Mucosa of rectum (tissue), 2 donors: Measurements from ENCODE around the gene RPA1.

ENCODE experiments used
- H3K27ac ChIP-seq, 2 donors: one replicate each; pipeline ENCODE4 v1.7.0; 2013; ENCODE audit warnings: inconsistent platforms in 2 of 2, low read depth in 2 of 2, low read length in 2 of 2
- H3K27me3 ChIP-seq, 2 donors: one replicate each; pipeline ENCODE4 v1.7.0; 2013; ENCODE audit warnings: low read length in 2 of 2; ENCODE audit not compliant: control insufficient read depth in 2 of 2, insufficient read depth in 2 of 2
- H3K36me3 ChIP-seq, 2 donors: one replicate each; pipeline ENCODE4 v1.7.0; 2013; ENCODE audit warnings: low read length in 2 of 2; ENCODE audit not compliant: control insufficient read depth in 2 of 2, insufficient read depth in 2 of 2
- H3K4me1 ChIP-seq, 2 donors: one replicate each; pipeline ENCODE4 v1.7.0; 2013; ENCODE audit warnings: low read length in 2 of 2, mild to moderate bottlenecking in 1 of 2; ENCODE audit not compliant: control insufficient read depth in 2 of 2, insufficient read depth in 2 of 2
- H3K4me3 ChIP-seq, 2 donors: one replicate each; pipeline ENCODE4 v1.7.0; 2013; ENCODE audit warnings: low read length in 2 of 2
- H3K9ac ChIP-seq, 2 donors: one replicate each; pipeline ENCODE4 v1.7.0; 2013; ENCODE audit warnings: low read length in 2 of 2, low read depth in 1 of 2, mild to moderate bottlenecking in 1 of 2
- H3K9me3 ChIP-seq, 2 donors: one replicate each; pipeline ENCODE4 v1.7.0; 2013; ENCODE audit warnings: low read length in 2 of 2; ENCODE audit not compliant: control insufficient read depth in 2 of 2
- donor health status: healthy.
- donor health status: Normal muscosa, but diverticular disease.

The RPA1 gene

GRCh38 chr17:1936766-1937165 lies 107.0 kb downstream of the RPA1 start:
- no peaks in the 10 kb centered on the region for H3K36me3 ChIP-seq
- H3K4me3 ChIP-seq, result no peak overlapping the region
- H3K27me3 ChIP-seq, result peaks cover 5 to 9% of the 10 kb centered on the region in 2 donors
- H3K9ac ChIP-seq, result no peak overlapping the region
- peaks cover 3 to 6% of the 10 kb centered on the region in 2 donors for H3K4me1 ChIP-seq
- H3K27ac ChIP-seq, result no peak overlapping the region
- H3K9me3 ChIP-seq, result no peaks in the 10 kb centered on the region

GRCh38 chr17:1937461-1937860 lies 107.7 kb downstream of the RPA1 start:
- Histone ChIP-seq H3K9me3 (no peaks in the 10 kb centered on the region), H3K4me3 (no peak overlapping the region), H3K4me1 (peaks cover 3 to 6% of the 10 kb centered on the region in 2 donors), H3K36me3 (no peaks in the 10 kb centered on the region), H3K27me3 (peaks cover 2 to 3% of the 10 kb centered on the region in 2 donors), H3K27ac (no peak overlapping the region), H3K9ac (no peak overlapping the region)

GRCh38 chr17:1939981-1940809 lies 110.4 kb downstream of the RPA1 start:
- peaks cover 0 to 3% of the 10 kb centered on the region in 2 donors for H3K27me3 ChIP-seq
- no peaks in the 10 kb centered on the region for H3K36me3 ChIP-seq
- no peak overlapping the region for H3K9ac ChIP-seq
- no peak overlapping the region for H3K27ac ChIP-seq
- H3K4me1 ChIP-seq, result peaks cover 3 to 6% of the 10 kb centered on the region in 2 donors
- no peaks in the 10 kb centered on the region for H3K9me3 ChIP-seq
- no peak overlapping the region for H3K4me3 ChIP-seq

GRCh38 chr17:1940810-1941185 lies 111.0 kb downstream of the RPA1 start:
- H3K27me3 ChIP-seq, result peaks cover 0 to 3% of the 10 kb centered on the region in 2 donors
- H3K4me1 ChIP-seq, result peaks cover 3 to 6% of the 10 kb centered on the region in 2 donors
- no peaks in the 10 kb centered on the region for H3K9me3 ChIP-seq
- H3K9ac ChIP-seq, result no peak overlapping the region
- H3K36me3 ChIP-seq, result no peaks in the 10 kb centered on the region
- no peak overlapping the region for H3K4me3 ChIP-seq
- no peak overlapping the region for H3K27ac ChIP-seq

GRCh38 chr17:1941272-1942065 lies 111.7 kb downstream of the RPA1 start:
- Histone ChIP-seq H3K9me3 (no peaks in the 10 kb centered on the region), H3K36me3 (no peaks in the 10 kb centered on the region), H3K4me3 (no peak overlapping the region), H3K4me1 (peaks cover 3 to 6% of the 10 kb centered on the region in 2 donors), H3K9ac (no peak overlapping the region), H3K27ac (no peak overlapping the region), H3K27me3 (peaks cover 0 to 3% of the 10 kb centered on the region in 2 donors)

- Histone ChIP-seq H3K4me3 (no peak overlapping the region), H3K9me3 (no peaks in the 10 kb centered on the region), H3K27ac (no peak overlapping the region), H3K36me3 (no peaks in the 10 kb centered on the region), H3K9ac (no peak overlapping the region), H3K27me3 (peaks cover 0 to 3% of the 10 kb centered on the region in 2 donors), H3K4me1 (peaks cover 3 to 6% of the 10 kb centered on the region in 2 donors)
Measured at GRCh38 chr17:1942066-1942365, 112.2 kb downstream of the RPA1 start.

- Histone ChIP-seq H3K36me3 (no peaks in the 10 kb centered on the region), H3K27me3 (peaks cover 0 to 3% of the 10 kb centered on the region in 2 donors), H3K9ac (no peak overlapping the region), H3K4me3 (no peak overlapping the region), H3K4me1 (peaks cover 3 to 6% of the 10 kb centered on the region in 2 donors), H3K9me3 (no peaks in the 10 kb centered on the region), H3K27ac (no peak overlapping the region)
Measured at GRCh38 chr17:1942666-1943435, 113.0 kb downstream of the RPA1 start.

GRCh38 chr17:1943436-1943831 lies 113.6 kb downstream of the RPA1 start:
- Histone ChIP-seq H3K36me3 (no peaks in the 10 kb centered on the region), H3K9ac (no peak overlapping the region), H3K4me3 (no peak overlapping the region), H3K4me1 (peaks cover 3 to 6% of the 10 kb centered on the region in 2 donors), H3K9me3 (no peaks in the 10 kb centered on the region), H3K27ac (no peak overlapping the region), H3K27me3 (peaks cover 0 to 3% of the 10 kb centered on the region in 2 donors)

- peaks cover under 1 to 1% of the 10 kb centered on the region in 2 donors for H3K4me1 ChIP-seq
- no peak overlapping the region for H3K9ac ChIP-seq
- H3K36me3 ChIP-seq, result no peaks in the 10 kb centered on the region
- no peak overlapping the region for H3K27ac ChIP-seq
- H3K27me3 ChIP-seq, result no peaks in the 10 kb centered on the region
- no peaks in the 10 kb centered on the region for H3K9me3 ChIP-seq
- no peak overlapping the region for H3K4me3 ChIP-seq
Measured at GRCh38 chr17:1945621-1946020, 115.8 kb downstream of the RPA1 start.
